Activated naive CD8-positive, alpha-beta T cell treated with anti-CD3 and anti-CD28 coated beads, Interleukin-2, amount 10 ng/mL, durations not matched to agents 7 days and 5 days (primary cell): ENCODE data around the gene CCDC183. TPM values are rescaled to one million over a fixed set of nuclear protein-coding genes. Genes with fewer than 3 reads are reported as not detected.
"Not testable (repeated sequence)": the region's sequence is repeated elsewhere in the genome, so short reads cannot be mapped to it uniquely, and the experiment has no call there.

Source experiments
- ATAC-seq: fragments of 150-1000 bp; cut with Tn5 transposase; one replicate; pipeline ENCODE4 v1.10.0; 2021; ENCODE audit warnings: low read depth, moderate library complexity
- POLR2A ChIA-PET: fragments of 350-600 bp; sonication (Branson Sonifier 250); formaldehyde crosslinking; loops from one replicate; lab custom pipeline; 2021; ENCODE audit warnings: antibody characterized with exemption; lab: Charles Lee
- DNase-seq: peaks from one replicate; pipeline ENCODE4 v3.0.0; 2021
- H3K27ac Mint-ChIP-seq: one replicate; pipeline ENCODE4 v1.8.0; 2022; ENCODE audit warnings: mild to moderate bottlenecking, mixed read lengths
- H3K27me3 Mint-ChIP-seq: one replicate; pipeline ENCODE4 v1.8.0; 2022; ENCODE audit warnings: mild to moderate bottlenecking, moderate library complexity, mixed read lengths
- H3K36me3 Mint-ChIP-seq: one replicate; pipeline ENCODE4 v1.8.0; 2021; ENCODE audit warnings: mild to moderate bottlenecking, mixed read lengths
- H3K4me1 Mint-ChIP-seq: one replicate; pipeline ENCODE4 v1.8.0; 2021; ENCODE audit warnings: mixed read lengths
- H3K4me3 Mint-ChIP-seq: one replicate; pipeline ENCODE4 v1.8.0; 2022; ENCODE audit warnings: mild to moderate bottlenecking, moderate library complexity, mixed read lengths
- H3K9me3 Mint-ChIP-seq: one replicate; pipeline ENCODE4 v1.8.0; 2021; ENCODE audit warnings: mixed read lengths
- total RNA-seq, 2 experiments: library from RNA; stranded (reverse); gene quantifications; one replicate each; pipeline ENCODE4 v1.2.3, GENCODE V29; 2021

CCDC183 gene
- total RNA-seq, 2 experiments from 2014 or later: 1.7 to 2.2 TPM

DNA sequence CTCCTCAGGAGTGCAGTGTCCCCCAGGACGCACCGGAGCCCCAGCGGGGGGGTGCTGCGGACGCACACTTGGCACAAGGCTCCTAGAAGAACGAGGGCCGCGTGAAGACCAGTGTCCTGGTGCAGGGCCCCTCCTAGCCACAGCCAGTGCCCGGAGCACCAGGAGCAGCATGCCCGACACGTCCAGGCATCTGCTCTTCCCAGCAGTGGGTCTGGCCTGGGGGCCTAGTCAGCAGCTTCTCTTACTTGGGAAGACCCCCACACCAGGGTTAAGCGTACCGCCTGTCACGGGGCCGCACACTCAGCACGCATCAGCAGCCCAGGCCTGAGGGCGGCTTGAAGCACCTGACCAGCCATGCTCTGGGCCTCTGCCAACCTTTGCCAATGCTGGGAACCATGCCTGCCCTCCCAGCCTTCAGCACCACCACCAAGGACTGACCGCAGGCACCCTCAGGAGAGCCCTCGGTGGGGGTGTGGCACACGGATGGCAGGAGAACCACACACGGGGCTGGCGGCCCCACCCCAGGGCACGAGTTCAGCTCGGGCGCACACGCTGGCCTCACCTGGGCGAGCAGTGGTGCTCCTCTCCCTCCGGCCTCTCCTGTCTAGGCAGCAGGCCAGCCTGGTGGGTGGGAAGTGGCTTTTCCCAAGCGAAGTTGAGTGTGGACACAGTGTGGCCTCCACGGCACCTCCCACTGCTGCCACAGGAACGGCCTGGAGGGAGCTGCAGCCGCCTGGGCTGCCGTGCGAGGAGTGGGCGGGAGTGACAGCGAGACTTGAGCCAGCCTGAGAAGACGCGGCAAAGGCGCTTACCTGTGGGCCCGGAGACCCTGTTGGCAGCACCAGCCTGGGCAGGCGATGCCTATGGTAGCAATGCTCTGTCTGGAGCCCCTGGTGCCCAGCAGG, 34.1 kb downstream of the CCDC183 start:
- H3K9me3 Mint-ChIP-seq: no peaks in the 10 kb centered on the region
- POLR2A ChIA-PET: no interaction called here

DNA sequence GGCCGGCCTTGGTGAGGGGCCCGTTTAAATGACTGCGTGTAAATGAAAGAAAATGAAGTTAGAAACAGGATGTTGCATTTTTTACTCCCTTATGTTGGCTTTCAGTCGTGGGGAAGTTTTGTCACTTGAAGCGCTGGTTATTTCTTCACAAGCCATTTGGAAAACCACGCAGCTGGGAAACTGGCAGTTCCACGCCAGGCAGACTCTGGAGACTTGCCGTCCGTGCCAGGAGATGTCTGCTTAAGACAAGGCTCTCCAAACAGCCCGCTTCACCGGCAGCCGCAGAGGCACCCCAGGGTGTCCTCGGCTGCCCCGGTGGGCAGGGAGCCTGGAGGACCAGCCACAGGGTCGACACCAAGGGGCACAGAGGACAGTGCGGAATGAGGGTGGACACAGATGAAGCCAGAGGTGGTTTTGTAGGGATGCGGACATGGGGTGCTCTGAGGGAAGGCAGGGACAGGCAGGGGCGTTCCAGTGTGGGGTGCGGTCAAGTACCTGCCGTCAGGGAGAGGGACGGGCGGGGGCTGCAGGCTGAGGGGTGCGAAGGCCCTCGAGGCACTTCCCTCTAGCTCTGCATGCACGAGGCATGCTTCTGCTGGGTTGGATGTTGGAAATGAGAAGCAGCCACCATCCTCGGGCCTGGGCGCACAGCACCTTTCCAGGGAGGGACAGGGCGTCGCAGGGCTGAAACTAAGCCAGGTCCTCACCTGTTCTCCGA, 35.0 kb downstream of the CCDC183 start:
- POLR2A ChIA-PET: interaction anchor here (0.6 kb wide), 1 partner anchor 14 kb away, joined by 3 read pairs; no protein-coding TSS in a partner anchor
- no peaks in the 10 kb centered on the region for H3K4me1 Mint-ChIP-seq
- H3K36me3 Mint-ChIP-seq: no peaks in the 10 kb centered on the region
- no peaks in the 10 kb centered on the region for H3K27me3 Mint-ChIP-seq
- no peak overlapping the region for H3K4me3 Mint-ChIP-seq
- no peak overlapping the region for H3K27ac Mint-ChIP-seq
- no peaks in the 10 kb centered on the region for H3K9me3 Mint-ChIP-seq
- ATAC-seq (no peak), DNase-seq (no peak)

More for the DNA sequence above, 34.1 kb downstream of the CCDC183 start:
- Mint-ChIP-seq H3K4me3 (no peak overlapping the region), H3K4me1 (no peaks in the 10 kb centered on the region), H3K27ac (no peak overlapping the region), H3K27me3 (no peaks in the 10 kb centered on the region), H3K36me3 (no peaks in the 10 kb centered on the region)
- ATAC-seq (no peak), DNase-seq (no peak)

DNA sequence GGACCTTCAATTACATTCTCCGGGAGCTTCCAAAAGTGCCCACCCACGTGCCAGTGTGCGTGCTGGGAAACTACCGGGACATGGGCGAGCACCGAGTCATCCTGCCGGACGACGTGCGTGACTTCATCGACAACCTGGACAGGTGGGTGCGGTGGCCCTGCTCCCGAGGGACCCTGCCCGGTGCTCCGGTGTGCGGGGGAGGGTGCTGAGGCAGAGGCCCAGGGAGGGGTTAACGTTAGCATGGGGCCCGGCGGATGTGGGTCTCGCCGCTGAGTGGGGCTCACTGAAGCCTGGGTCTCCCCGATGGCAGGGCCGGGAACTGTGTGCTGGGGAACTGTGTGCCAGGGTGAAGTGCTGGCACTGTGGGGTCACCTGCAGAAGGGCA, 35.6 kb downstream of the CCDC183 start:
- no peak overlapping the region for H3K27ac Mint-ChIP-seq
- no peaks in the 10 kb centered on the region for H3K9me3 Mint-ChIP-seq
- H3K36me3 Mint-ChIP-seq: no peaks in the 10 kb centered on the region
- H3K4me1 Mint-ChIP-seq: no peaks in the 10 kb centered on the region
- ATAC-seq: no peak
- no peaks in the 10 kb centered on the region for H3K27me3 Mint-ChIP-seq
- H3K4me3 Mint-ChIP-seq: no peak overlapping the region
- no peak for DNase-seq
- POLR2A ChIA-PET: interaction anchor here (0.6 kb wide), 1 partner anchor 14 kb away, joined by 3 read pairs; no protein-coding TSS in a partner anchor

DNA sequence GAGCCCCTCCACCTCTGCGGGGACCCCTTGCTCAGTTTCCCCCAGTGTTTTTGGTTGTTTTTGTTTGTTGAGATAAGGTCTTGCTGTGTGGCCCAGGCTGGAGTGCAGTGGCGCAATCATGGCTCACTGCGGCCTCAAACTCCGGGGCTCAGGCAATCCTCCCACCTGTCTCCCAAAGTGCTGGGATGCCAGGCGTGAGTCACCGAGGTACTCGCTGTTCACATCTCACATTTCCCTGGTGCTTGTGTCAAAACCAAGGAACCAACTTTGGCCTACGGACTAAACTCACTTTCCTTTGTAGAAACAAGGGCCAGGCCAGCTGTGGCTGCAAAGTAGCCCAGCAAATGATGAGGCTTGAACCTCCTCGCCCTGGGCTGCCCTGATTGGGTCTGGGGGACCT, 36.4 kb downstream of the CCDC183 start:
- no peak for DNase-seq
- Mint-ChIP-seq H3K27ac (no peak overlapping the region), H3K4me1 (no peaks in the 10 kb centered on the region), H3K36me3 (no peaks in the 10 kb centered on the region), H3K4me3 (no peak overlapping the region), H3K9me3 (no peaks in the 10 kb centered on the region), H3K27me3 (no peaks in the 10 kb centered on the region)
- ATAC-seq: no peak
- POLR2A ChIA-PET: no interaction called here

DNA sequence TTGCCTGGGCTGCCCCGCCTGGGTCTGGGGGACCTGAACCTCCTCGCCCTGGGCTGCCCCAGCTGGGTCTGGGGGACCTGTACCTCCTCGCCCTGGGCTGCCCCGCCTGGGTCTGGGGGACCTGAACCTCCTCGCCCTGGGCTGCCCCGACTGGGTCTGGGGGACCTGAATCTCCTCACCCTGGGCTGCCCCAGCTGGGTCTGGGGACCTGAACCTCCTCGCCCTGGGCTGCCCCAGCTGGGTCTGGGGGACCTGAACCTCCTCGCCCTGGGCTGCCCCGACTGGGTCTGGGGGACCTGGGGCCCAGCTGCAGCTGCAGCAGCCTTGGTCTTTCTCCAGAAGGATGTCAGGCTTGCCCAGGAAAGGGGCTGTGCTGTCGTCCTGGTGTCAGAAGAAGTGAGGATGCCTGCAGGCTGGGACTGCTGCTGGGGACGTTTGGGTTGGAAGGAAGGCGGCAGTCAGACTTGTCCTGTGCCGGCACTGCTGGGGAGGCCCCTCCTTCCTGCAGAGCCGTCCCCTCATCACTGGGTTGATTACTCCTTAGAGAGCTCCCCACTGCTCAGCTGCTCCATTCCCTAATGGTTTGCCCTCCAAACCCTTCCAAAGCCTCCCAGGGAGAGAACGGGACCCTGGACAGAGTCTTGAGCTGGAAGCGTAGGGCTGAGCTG, 37.4 kb downstream of the CCDC183 start:
- DNase-seq, H3K27me3 Mint-ChIP-seq, H3K4me1 Mint-ChIP-seq, H3K9me3 Mint-ChIP-seq, ATAC-seq, H3K4me3 Mint-ChIP-seq, H3K36me3 Mint-ChIP-seq, H3K27ac Mint-ChIP-seq, POLR2A ChIA-PET: not testable (repeated sequence)

DNA sequence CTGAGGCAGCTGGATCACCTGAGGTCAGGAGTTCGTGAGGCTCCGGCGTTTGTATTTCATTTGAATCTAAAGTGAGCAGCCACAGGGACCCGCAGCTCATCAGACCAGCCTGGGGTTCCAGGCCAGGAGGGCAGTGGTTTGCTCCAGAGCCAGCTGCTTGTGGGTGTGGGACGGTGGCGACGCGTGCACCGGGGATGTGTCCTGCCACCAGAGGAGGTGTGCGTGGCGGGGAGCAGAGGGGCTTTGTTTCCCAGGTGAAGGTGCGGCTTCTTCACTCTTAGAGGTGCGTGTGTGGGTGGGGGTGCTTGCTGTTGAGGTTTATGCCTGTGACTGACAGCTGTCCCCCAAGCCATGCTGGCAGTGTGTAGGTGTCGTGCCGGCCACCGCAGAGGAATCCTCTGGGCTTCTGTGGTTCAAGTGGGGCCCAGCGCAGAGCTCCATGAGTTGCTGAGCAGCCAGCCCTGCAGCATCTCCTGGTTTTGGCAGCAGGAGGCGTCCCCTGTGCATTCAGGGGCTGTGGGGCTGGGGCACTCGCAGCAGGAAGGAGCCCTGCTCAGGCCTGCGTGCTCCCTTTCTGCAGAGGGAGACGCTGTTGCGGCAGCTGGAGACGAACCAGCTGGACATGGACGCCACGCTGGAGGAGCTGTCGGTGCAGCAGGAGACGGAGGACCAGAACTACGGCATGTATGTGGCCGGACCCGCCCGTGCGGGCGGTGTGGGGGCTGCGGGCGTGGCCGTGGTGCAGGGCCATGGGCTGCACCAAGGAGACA, 39.2 kb downstream of the CCDC183 start:
- POLR2A ChIA-PET: interaction anchor here (0.5 to 0.8 kb wide), 2 partner anchors 129 to 147 kb away, joined by 4 to 6 read pairs; no protein-coding TSS in a partner anchor
- Mint-ChIP-seq H3K4me1 (no peaks in the 10 kb centered on the region), H3K27me3 (no peaks in the 10 kb centered on the region), H3K27ac (no peak overlapping the region), H3K4me3 (no peak overlapping the region), H3K36me3 (peaks cover 2% of the 10 kb centered on the region), H3K9me3 (no peaks in the 10 kb centered on the region)
- no peak for DNase-seq
- ATAC-seq: peak; percentile 16

DNA sequence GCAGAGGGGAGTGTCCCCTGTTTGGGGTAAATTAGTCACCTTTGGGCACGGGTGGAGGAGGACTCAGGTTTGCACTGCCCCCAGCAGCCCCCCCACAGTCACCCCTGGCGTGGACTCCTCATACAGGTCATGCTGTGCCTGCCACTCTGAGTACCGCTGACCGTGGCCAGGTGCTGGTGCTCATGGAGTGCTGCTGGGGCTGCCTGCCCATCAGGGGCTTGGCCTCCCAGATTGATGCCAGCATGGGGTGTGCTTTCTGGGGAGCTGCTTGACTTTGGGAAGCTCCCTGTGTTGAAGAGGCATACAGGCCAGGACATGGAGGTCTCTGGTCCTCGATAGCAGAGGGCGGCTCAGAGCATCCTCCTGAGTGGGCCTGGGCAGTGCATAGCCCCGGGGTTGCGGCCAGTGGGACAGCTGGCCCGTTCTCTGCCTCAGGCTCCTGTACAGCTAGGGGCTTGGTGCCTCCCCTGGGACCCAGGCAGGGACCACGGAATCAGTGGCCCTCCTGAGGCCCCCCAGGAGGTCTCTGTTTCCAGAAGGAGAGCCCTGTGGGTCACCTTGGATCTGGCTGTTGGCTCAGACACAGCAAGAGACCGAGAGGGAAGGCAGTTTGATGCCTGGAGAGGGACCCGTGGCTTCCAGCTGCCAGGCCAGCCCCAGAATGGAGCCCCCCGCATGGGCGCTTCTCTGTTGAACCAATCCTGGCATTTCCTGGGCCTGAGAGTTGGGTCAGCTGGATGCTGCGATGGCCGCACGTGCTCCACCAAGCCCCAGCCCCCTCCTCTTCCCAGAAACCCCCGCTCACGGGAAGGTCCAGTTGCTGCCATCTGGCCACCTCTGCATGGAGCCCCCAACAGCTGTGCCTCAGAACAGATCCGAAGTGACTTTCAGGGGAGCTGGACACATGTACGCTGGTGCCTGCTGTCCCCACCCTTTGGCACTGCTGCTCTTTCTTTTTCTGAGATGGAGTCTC, 40.1 kb downstream of the CCDC183 start:
- Mint-ChIP-seq H3K9me3 (no peaks in the 10 kb centered on the region), H3K27ac (no peak overlapping the region), H3K27me3 (no peaks in the 10 kb centered on the region), H3K4me1 (no peaks in the 10 kb centered on the region), H3K36me3 (peaks cover 2% of the 10 kb centered on the region), H3K4me3 (no peak overlapping the region)
- POLR2A ChIA-PET: interaction anchor here (0.5 kb wide), 1 partner anchor 130 kb away, joined by 4 read pairs; no protein-coding TSS in a partner anchor
- DNase-seq (no peak), ATAC-seq (no peak)

DNA sequence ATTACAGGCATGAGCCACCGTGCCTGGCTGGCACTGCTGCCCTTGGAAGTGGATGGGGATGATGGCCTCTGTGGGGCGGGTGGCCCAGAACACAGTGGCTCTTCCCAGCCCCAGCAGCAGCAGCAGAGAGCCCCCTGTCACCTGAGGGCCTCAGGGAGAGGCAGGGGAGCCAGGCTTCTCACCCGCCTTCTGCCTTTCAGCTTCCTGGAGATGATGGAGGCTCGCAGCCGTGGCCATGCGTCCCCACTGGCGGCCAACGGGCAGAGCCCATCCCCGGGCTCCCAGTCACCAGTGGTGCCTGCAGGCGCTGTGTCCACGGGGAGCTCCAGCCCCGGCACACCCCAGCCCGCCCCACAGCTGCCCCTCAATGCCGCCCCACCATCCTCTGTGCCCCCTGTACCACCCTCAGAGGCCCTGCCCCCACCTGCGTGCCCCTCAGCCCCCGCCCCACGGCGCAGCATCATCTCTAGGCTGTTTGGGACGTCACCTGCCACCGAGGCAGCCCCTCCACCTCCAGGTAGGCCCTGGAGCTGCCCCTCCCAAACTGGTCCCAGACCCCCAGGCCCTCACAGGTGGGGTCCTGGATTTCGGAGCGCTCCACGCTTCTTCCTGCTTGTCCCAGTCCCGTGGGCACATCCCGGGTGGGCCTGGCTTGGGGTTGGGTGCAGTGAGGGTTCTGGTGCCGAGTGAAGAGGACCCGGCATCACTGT, 41.2 kb downstream of the CCDC183 start:
- H3K27me3 Mint-ChIP-seq: no peaks in the 10 kb centered on the region
- DNase-seq: no peak
- no peaks in the 10 kb centered on the region for H3K9me3 Mint-ChIP-seq
- no peak for ATAC-seq
- no peak overlapping the region for H3K27ac Mint-ChIP-seq
- H3K4me3 Mint-ChIP-seq: no peak overlapping the region
- POLR2A ChIA-PET: no interaction called here
- peaks cover 2% of the 10 kb centered on the region for H3K36me3 Mint-ChIP-seq
- H3K4me1 Mint-ChIP-seq: peaks cover 2% of the 10 kb centered on the region

DNA sequence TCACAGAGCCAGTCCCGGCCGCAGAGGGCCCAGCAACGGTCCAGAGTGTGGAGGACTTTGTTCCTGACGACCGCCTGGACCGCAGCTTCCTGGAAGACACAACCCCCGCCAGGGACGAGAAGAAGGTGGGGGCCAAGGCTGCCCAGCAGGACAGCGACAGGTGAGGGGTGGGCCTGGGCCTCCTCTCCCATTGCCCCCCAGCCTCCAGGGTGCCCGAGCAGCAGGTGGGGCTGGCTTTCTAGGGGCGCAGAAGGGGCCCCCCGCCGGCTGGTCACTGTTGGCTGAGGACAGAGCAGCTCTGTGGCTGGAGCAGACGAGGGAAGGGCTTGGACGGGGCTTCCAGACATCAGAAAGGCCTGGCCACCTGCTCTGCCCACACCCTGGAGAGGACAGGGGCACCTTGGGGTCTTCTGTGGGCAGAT, 41.7 kb downstream of the CCDC183 start:
- H3K4me3 Mint-ChIP-seq, H3K4me1 Mint-ChIP-seq, DNase-seq, H3K36me3 Mint-ChIP-seq, ATAC-seq, H3K27me3 Mint-ChIP-seq, H3K9me3 Mint-ChIP-seq, POLR2A ChIA-PET, H3K27ac Mint-ChIP-seq: not testable (repeated sequence)

DNA sequence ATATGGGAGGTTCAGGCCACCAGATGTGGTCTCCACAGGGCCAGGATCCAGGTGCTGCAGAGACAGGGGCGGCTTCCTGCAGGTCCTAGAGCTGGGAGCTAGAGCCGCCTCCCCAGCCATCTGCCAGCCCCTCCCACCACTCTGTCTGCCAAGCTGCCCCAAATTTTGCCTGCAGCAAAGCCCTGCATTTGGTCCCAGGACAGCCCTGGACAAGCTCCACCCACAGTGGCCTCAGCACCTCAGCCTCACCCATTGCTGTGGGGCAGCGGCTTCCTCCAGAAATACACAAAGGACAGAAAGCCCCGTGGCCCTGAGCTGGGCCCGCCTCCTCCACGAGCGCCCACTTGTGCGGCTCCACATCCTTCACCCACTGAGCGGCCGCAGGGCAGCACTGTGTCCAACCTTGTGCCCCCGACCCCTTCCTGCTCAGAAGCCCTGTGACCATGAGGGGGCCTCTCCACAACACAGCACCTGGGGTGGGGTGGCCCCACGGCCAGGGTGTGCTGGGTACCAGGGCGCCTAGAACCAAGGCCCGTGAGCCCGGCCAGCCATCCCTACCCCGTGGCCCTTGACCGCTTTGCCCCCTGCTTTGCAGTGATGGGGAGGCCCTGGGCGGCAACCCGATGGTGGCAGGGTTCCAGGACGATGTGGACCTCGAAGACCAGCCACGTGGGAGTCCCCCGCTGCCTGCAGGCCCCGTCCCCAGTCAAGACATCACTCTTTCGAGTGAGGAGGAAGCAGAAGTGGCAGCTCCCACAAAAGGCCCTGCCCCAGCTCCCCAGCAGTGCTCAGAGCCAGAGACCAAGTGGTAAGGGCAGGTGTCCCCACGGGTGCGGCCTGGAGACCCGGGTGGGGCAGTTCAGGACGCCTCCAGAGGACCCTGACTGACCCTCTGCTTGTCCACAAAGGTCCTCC, 42.4 kb downstream of the CCDC183 start:
- H3K27me3 Mint-ChIP-seq: no peaks in the 10 kb centered on the region
- POLR2A ChIA-PET: interaction anchor here (0.6 kb wide), 1 partner anchor 20 kb away, joined by 3 read pairs; no protein-coding TSS in a partner anchor
- no peak for DNase-seq

More for the DNA sequence above, 42.4 kb downstream of the CCDC183 start:
- no peak overlapping the region for H3K27ac Mint-ChIP-seq
- H3K4me3 Mint-ChIP-seq: no peak overlapping the region
- no peak for ATAC-seq
- H3K4me1 Mint-ChIP-seq: peaks cover 4% of the 10 kb centered on the region
- peaks cover 2% of the 10 kb centered on the region for H3K36me3 Mint-ChIP-seq
- no peaks in the 10 kb centered on the region for H3K9me3 Mint-ChIP-seq
